NB4 (cell line): Measurements from ENCODE around the gene DPP4.

Experiments used
- DNase-seq: peaks from one replicate; pipeline ENCODE4 v3.0.0; 2010; ENCODE audit warnings: low read depth
- H3K4me3 ChIP-seq: one replicate; pipeline ENCODE4 v1.5.1; 2011; ENCODE audit warnings: mild to moderate bottlenecking, low read depth, low read length, moderate library complexity
- MYC ChIP-seq: IDR thresholded peaks from 2 replicates; pipeline ENCODE4 v1.6.1; 2011; ENCODE audit warnings: low read depth, low read length
- POLR2A ChIP-seq: IDR thresholded peaks from 2 replicates; pipeline ENCODE4 v1.6.1; 2011; ENCODE audit warnings: mild to moderate bottlenecking; ENCODE audit not compliant: insufficient read length; ENCODE audit errors: extremely low read depth
- TF ChIP-seq, protein P1 (sequence below): IDR thresholded peaks from one replicate; pipeline ENCODE4 v1.5.1; 2012; ENCODE audit warnings: low read depth, low read length
- TF ChIP-seq, protein P2 (sequence below): IDR thresholded peaks from 2 replicates; pipeline ENCODE4 v1.6.1; 2011; ENCODE audit warnings: low read depth, low read length

DPP4 gene

DNA sequence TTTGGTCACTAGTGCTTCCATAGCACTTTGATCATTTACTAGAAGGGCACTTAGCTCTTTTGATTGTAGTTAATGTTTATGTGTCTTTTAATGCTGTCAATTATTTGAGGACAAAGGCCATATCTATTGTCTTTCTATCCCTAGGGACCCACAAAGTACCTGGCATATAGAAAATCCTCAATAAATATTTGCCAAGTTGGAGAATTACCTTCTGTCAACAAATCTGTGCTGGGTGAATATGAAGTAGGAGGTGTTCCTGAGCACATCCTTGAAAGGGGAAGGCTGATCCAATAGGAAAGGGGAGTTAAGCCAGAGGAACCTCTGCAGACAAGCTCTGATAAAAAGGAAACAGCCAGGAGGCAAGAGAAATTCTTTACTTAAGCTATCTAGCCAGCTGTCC is 8.2 kb downstream of the DPP4 start:
- H3K4me3 ChIP-seq = no peak overlapping the region
- no peak for DNase-seq
- TF ChIP-seq MYC (no peak), POLR2A (no peak)
- TF ChIP-seq, protein P1, sequence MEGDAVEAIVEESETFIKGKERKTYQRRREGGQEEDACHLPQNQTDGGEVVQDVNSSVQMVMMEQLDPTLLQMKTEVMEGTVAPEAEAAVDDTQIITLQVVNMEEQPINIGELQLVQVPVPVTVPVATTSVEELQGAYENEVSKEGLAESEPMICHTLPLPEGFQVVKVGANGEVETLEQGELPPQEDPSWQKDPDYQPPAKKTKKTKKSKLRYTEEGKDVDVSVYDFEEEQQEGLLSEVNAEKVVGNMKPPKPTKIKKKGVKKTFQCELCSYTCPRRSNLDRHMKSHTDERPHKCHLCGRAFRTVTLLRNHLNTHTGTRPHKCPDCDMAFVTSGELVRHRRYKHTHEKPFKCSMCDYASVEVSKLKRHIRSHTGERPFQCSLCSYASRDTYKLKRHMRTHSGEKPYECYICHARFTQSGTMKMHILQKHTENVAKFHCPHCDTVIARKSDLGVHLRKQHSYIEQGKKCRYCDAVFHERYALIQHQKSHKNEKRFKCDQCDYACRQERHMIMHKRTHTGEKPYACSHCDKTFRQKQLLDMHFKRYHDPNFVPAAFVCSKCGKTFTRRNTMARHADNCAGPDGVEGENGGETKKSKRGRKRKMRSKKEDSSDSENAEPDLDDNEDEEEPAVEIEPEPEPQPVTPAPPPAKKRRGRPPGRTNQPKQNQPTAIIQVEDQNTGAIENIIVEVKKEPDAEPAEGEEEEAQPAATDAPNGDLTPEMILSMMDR = no peak
- TF ChIP-seq, protein P2, sequence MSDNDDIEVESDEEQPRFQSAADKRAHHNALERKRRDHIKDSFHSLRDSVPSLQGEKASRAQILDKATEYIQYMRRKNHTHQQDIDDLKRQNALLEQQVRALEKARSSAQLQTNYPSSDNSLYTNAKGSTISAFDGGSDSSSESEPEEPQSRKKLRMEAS = no peak

DNA sequence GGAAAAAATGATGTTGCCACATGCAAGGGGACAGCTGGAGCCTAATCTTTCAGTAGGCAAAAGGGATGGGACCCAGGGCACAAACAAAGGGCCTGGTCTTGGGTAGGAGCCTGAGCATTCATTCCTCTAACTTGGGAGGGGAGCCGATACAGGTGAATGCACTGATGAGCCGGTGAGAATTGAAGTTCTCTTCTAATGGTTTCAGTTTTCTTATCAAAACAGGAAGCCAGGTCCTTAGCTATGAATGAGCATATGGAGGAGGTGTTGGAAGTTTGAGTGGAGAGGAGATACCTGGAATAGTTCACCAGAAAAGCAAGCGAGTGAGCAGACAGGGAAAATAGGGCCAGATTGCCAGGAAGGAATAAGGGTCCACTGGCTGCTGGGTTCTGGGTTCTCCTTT is 10.1 kb downstream of the DPP4 start:
- no peak for DNase-seq
- no peak overlapping the region for H3K4me3 ChIP-seq
- TF ChIP-seq, protein P1 = no peak
- no peak for TF ChIP-seq MYC
- TF ChIP-seq, protein P2 = no peak
- no peak for TF ChIP-seq POLR2A

DNA sequence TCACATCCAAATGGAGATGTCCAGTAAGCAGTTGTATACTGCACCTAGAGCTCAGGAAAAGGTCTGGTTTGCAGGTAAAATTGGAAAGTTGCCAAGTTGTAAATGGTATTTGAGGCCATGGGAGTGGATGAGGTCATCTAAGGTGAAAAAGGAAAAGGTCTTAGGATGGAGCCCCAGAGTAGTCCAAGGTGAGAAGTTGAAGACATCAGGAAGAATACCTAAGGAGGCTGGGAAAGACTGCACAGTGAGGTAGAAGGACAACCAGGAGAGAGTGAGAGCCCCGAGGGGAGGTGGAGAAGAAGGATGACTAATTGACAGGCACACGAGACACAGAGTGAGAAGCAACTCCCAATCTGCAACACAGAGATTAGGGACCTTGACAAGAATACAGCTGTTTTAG is 10.7 kb downstream of the DPP4 start:
- no peak for DNase-seq
- H3K4me3 ChIP-seq = no peak overlapping the region
- TF ChIP-seq, protein P1 = no peak

DNA sequence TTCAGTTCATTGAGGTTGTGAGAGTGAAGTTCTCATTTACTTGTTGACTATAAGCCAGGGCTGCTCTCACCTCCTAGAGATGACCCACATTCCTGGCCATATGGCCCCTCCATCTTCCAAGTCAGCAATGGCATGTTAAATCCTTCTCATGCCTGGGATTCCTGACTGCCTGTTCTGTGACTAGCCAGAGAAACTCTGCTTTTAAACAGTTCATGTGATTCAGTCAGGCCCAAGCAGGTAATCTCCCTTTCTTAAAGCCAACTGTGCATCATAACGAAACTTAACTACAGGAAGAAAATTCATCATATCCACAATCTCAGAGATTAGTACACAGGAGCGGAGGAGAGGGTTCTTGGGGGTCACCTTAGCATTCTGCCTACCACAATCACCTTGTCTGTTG is 11.5 kb downstream of the DPP4 start:
- DNase-seq = no peak
- no peak for TF ChIP-seq MYC
- H3K4me3 ChIP-seq = no peak overlapping the region

DNA sequence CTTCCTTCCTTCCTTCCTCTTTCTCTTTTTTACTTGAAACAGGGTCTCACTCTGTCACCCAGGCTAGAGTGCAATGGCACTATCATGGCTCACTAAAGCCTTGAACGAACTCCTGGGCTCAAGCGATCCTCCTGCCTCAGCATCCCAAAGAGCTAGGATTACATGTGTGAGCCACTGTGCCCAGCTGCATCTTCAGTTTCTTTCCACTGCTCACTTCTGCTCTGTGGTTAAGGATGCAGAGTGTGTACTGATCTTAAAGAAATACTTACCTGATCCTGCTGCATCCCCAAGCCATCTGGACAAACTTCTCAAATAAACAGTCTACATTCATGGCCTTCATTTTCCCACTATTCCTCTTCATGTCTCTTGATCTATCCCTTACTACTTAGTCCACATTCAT is 13.0 kb downstream of the DPP4 start:
- DNase-seq = no peak
- TF ChIP-seq, protein P2 = no peak
- TF ChIP-seq POLR2A (no peak), MYC (no peak)
- TF ChIP-seq, protein P1 = no peak
- no peak overlapping the region for H3K4me3 ChIP-seq

DNA sequence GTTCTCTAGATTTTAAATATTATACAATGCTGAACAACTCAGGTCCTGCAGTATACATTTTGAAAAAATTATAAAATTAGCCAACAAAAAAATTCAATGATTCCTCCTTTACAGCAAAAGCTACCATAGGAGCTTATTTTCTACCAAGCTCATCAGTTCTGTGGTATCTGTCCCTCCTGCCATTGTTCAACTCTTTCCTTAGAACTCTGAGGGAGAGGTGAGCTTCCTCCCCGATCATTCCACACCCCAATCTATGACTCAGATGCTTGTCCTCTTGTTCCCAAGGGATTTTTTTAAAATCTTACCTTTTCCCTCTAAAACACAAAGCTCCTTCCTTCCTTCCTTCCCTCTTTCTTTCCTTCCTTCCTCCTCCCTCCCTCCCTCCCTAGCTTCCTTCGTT is 13.5 kb downstream of the DPP4 start:
- DNase-seq = no peak
- no peak overlapping the region for H3K4me3 ChIP-seq
- TF ChIP-seq, protein P2 = no peak
- TF ChIP-seq POLR2A (no peak), MYC (no peak)
- TF ChIP-seq, protein P1 = no peak
